Uterus (tissue), 2 donors: Measurements from ENCODE around the gene ITPR1.

Experiments used
- POLR2A ChIP-seq, 2 donors: fragments of 450-650 bp; IDR thresholded peaks; one replicate each; pipeline ENCODE4 v1.6.1; 2016; ENCODE audit warnings: antibody characterized with exemption in 2 of 2, mild to moderate bottlenecking in 1 of 2, moderate library complexity in 1 of 2
- TF ChIP-seq, protein P1 (sequence below), 4 experiments: fragments of 200-600 bp in 2 of 4; fragments of 450-650 bp in 2 of 4; sonication (generic) in 2 of 4; IDR thresholded peaks; one replicate each; pipeline ENCODE4 v1.5.1; 2016 to 2019; ENCODE audit warnings: antibody characterized with exemption in 4 of 4, mild to moderate bottlenecking in 2 of 4, moderate library complexity in 1 of 4

DNA sequence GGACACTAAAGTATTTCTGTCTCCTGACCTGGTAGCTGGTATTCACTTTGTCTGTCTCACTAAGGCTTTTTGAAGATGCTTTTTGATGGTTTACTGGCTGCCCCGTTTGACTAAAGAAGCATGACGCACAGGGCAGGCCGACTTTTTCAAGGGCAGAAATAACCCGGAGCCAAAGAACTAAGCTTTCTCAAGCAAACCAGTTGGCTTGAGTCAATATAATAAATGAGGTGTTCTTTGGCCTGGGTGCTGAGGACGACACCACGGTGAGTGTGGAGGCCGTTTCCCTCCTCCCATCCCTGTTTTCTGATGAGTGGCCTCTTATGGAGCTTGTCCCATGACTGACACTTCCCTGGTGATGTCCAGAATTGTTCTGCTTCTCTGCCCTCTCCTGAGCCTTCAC lies 220.9 kb downstream of the ITPR1 start:
- no peak for TF ChIP-seq POLR2A (IDR thresholded peaks at IDR 0.05)
- TF ChIP-seq, protein P1, sequence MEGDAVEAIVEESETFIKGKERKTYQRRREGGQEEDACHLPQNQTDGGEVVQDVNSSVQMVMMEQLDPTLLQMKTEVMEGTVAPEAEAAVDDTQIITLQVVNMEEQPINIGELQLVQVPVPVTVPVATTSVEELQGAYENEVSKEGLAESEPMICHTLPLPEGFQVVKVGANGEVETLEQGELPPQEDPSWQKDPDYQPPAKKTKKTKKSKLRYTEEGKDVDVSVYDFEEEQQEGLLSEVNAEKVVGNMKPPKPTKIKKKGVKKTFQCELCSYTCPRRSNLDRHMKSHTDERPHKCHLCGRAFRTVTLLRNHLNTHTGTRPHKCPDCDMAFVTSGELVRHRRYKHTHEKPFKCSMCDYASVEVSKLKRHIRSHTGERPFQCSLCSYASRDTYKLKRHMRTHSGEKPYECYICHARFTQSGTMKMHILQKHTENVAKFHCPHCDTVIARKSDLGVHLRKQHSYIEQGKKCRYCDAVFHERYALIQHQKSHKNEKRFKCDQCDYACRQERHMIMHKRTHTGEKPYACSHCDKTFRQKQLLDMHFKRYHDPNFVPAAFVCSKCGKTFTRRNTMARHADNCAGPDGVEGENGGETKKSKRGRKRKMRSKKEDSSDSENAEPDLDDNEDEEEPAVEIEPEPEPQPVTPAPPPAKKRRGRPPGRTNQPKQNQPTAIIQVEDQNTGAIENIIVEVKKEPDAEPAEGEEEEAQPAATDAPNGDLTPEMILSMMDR (IDR thresholded peaks at IDR 0.05) = no peak
